ENCODE measurements around the gene ZNF48. TPM values are rescaled to one million over a fixed set of nuclear protein-coding genes. Genes with fewer than 3 reads are reported as not detected.

Gene ZNF48
- total RNA-seq, 1 donor from 2014 or later, result 6.2 TPM

DNA sequence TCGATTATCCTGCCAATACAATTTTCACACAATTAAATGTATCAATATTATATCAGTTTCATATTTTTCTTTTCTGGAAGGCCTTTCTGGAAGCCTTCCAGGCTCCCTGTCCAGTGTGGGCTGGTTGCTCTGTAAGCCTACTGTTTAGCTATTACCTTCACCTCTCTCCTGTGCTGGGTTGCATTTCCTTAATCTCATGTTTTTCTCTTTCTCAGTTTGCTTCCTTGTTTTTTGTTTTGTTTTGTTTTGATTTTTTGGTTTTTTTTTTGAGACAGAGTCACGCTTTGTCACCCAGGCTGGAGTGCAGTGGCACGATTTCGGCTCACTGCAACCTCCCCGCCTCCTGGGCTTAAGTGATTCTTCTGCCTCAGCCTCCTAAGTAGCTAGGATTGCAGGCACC lies 43.6 kb downstream of the ZNF48 start:
- H3K36me3 ChIP-seq, result peaks cover 12% of the 10 kb centered on the region
- no peaks in the 10 kb centered on the region for H3K27me3 ChIP-seq (ENCODE audit: low read depth)
- ATAC-seq (no peak), DNase-seq (no peak)
- no peak overlapping the region for H3K27ac ChIP-seq
- intact Hi-C loops (cut with DNase I), result no loop called here
- no peak overlapping the region for H3K4me3 ChIP-seq
- peaks cover 11% of the 10 kb centered on the region for H3K4me1 ChIP-seq
- no peak for TF ChIP-seq CTCF (IDR thresholded peaks at IDR 0.05)
- H3K9me3 ChIP-seq, result no peaks in the 10 kb centered on the region

GRCh38 chr16:30439720-30440348 lies 44.6 kb downstream of the ZNF48 start:
- H3K4me1 ChIP-seq, result peaks cover 21% of the 10 kb centered on the region
- H3K4me3 ChIP-seq, result no peak overlapping the region
- DNase-seq (no peak), ATAC-seq (no peak)
- no peak overlapping the region for H3K27ac ChIP-seq
- no peaks in the 10 kb centered on the region for H3K9me3 ChIP-seq
- peaks cover 17% of the 10 kb centered on the region for H3K36me3 ChIP-seq
- no peak for TF ChIP-seq CTCF (IDR thresholded peaks at IDR 0.05)
- no peaks in the 10 kb centered on the region for H3K27me3 ChIP-seq (ENCODE audit: low read depth)
- intact Hi-C loops (cut with DNase I), result no loop called here

- intact Hi-C loops (cut with DNase I), result no loop called here
- no peak for ATAC-seq
- H3K36me3 ChIP-seq, result peaks cover 17% of the 10 kb centered on the region
These were observed 48.4 kb downstream of the ZNF48 start for GRCh38 chr16:30443631-30444030.

GRCh38 chr16:30444231-30445148 lies 49.3 kb downstream of the ZNF48 start:
- intact Hi-C loops (cut with DNase I), result no loop called here
- H3K4me1 ChIP-seq, result peaks cover 30% of the 10 kb centered on the region
- peaks cover 17% of the 10 kb centered on the region for H3K36me3 ChIP-seq
- peak overlapping the region; percentile 85 for H3K4me3 ChIP-seq
- no peak for ATAC-seq
- no peak for DNase-seq
- no peaks in the 10 kb centered on the region for H3K27me3 ChIP-seq (ENCODE audit: low read depth)
- no peak for TF ChIP-seq CTCF (IDR thresholded peaks at IDR 0.05)
- H3K27ac ChIP-seq, result peak overlapping the region; percentile 96
- H3K9me3 ChIP-seq, result no peaks in the 10 kb centered on the region

More at GRCh38 chr16:30443631-30444030, 48.4 kb downstream of the ZNF48 start:
- DNase-seq, result no peak
- peak overlapping the region; percentile 85 for H3K4me3 ChIP-seq
- H3K27me3 ChIP-seq (ENCODE audit: low read depth), result no peaks in the 10 kb centered on the region
- H3K9me3 ChIP-seq, result no peaks in the 10 kb centered on the region
- TF ChIP-seq CTCF (IDR thresholded peaks at IDR 0.05), result no peak
- no peak overlapping the region for H3K27ac ChIP-seq
- peaks cover 30% of the 10 kb centered on the region for H3K4me1 ChIP-seq

DNA sequence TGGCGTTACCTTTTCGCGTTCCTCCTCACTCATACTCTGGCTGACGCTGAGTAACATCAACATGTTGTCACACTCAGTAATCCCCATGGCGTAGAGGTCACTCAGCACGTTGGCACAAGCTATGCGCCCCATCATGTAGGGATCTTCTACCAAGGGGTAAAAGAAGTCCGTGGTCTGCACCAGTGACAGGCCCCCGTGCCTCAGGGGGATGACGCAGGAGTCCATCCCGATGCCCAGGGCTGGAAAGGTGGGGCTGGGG lies 49.9 kb downstream of the ZNF48 start:
- peaks cover 30% of the 10 kb centered on the region for H3K4me1 ChIP-seq
- no peak for DNase-seq
- no peak for TF ChIP-seq CTCF (IDR thresholded peaks at IDR 0.05)
- H3K27me3 ChIP-seq (ENCODE audit: low read depth), result no peaks in the 10 kb centered on the region
- H3K27ac ChIP-seq, result peak overlapping the region; percentile 96
- H3K36me3 ChIP-seq, result peaks cover 17% of the 10 kb centered on the region
- H3K4me3 ChIP-seq, result peak overlapping the region; percentile 85
- no peaks in the 10 kb centered on the region for H3K9me3 ChIP-seq
- intact Hi-C loops (cut with DNase I), result no loop called here
- no peak for ATAC-seq
